CD14-positive monocyte (primary cell): ENCODE results near the gene MRPL36. TPM values are rescaled to one million over a fixed set of nuclear protein-coding genes. Genes with fewer than 3 reads are reported as not detected.

ENCODE experiments used
- DNase-seq, 3 donors: peaks; one replicate each; pipeline ENCODE4 v3.0.0-alpha.2; 2011 to 2022
- H2AFZ ChIP-seq: 2 replicates; pipeline ENCODE4 v1.6.0; 2012; ENCODE audit warnings: mild to moderate bottlenecking, low read depth, low read length, inconsistent platforms; ENCODE audit not compliant: insufficient read depth, poor library complexity, severe bottlenecking
- H3K27ac ChIP-seq, 2 donors: 1 replicate in 1 of 2; 2 replicates in 1 of 2; pipeline ENCODE4 v1.5.1; 2012 to 2013; ENCODE audit warnings: low read length in 2 of 2, control low read depth in 1 of 2, inconsistent platforms in 1 of 2, low read depth in 1 of 2, mild to moderate bottlenecking in 1 of 2
- H3K27me3 ChIP-seq, 2 donors: one replicate each; pipeline versions ENCODE4 v1.6.0 to v1.6.1; 2011 to 2013; ENCODE audit warnings: low read length in 2 of 2; ENCODE audit not compliant: control insufficient read depth in 2 of 2, insufficient read depth in 2 of 2
- H3K36me3 ChIP-seq, 2 donors: replicated peaks in 1 of 2; 1 replicate in 1 of 2; 2 replicates in 1 of 2; pipeline versions ENCODE4 v1.5.1 to v1.6.1; 2012 to 2013; ENCODE audit warnings: low read length in 2 of 2, control low read depth in 1 of 2, inconsistent platforms in 1 of 2, mild to moderate bottlenecking in 1 of 2; ENCODE audit not compliant: insufficient read depth in 2 of 2, control insufficient read depth in 1 of 2
- H3K4me1 ChIP-seq, 2 donors: 1 replicate in 1 of 2; 2 replicates in 1 of 2; pipeline versions ENCODE4 v1.5.1 to v1.6.1; 2012 to 2013; ENCODE audit warnings: low read length in 2 of 2, control low read depth in 1 of 2, inconsistent platforms in 1 of 2, mild to moderate bottlenecking in 1 of 2, moderate library complexity in 1 of 2; ENCODE audit not compliant: insufficient read depth in 2 of 2, control insufficient read depth in 1 of 2
- H3K4me2 ChIP-seq: replicated peaks from 2 replicates; pipeline ENCODE3; 2012; ENCODE audit warnings: low read length, moderate library complexity, mild to moderate bottlenecking; ENCODE audit not compliant: poor library complexity, severe bottlenecking; ENCODE audit errors: extremely low read depth
- H3K4me3 ChIP-seq, 3 experiments: fragments of 200-600 bp in 1 of 3; sonication (generic) in 1 of 3; replicated peaks in 1 of 3; 1 replicate in 2 of 3; 2 replicates in 1 of 3; pipeline ENCODE4 v1.5.1; 2011 to 2013; ENCODE audit warnings: low read length in 3 of 3, mild to moderate bottlenecking in 3 of 3, control low read depth in 2 of 3, low read depth in 2 of 3, inconsistent platforms in 1 of 3, moderate library complexity in 1 of 3
- H3K79me2 ChIP-seq: 2 replicates; pipeline ENCODE4 v1.6.0; 2012; ENCODE audit warnings: mild to moderate bottlenecking, control low read depth, inconsistent platforms, low read length, moderate library complexity; ENCODE audit not compliant: insufficient read depth
- H3K9ac ChIP-seq: 2 replicates; pipeline ENCODE4 v1.6.0; 2017; ENCODE audit warnings: low read length, mild to moderate bottlenecking; ENCODE audit not compliant: insufficient read depth, poor library complexity, severe bottlenecking
- H3K9me3 ChIP-seq, 2 donors: replicated peaks in 1 of 2; 1 replicate in 1 of 2; 2 replicates in 1 of 2; pipeline versions ENCODE4 v1.5.1 to v1.6.1; 2012 to 2013; ENCODE audit warnings: low read length in 2 of 2, control low read depth in 1 of 2; ENCODE audit not compliant: control insufficient read depth in 1 of 2, insufficient read depth in 1 of 2
- H4K20me1 ChIP-seq: 2 replicates; pipeline ENCODE4 v1.6.0; 2012; ENCODE audit warnings: mild to moderate bottlenecking, low read length, control low read depth, moderate library complexity; ENCODE audit not compliant: insufficient read depth
- H3K27ac Mint-ChIP-seq, 7 donors: one replicate each; pipeline ENCODE4 v1.8.0; 2020; ENCODE audit warnings: mild to moderate bottlenecking in 7 of 7, mixed read lengths in 7 of 7, moderate library complexity in 6 of 7, inconsistent platforms in 2 of 7
- H3K27me3 Mint-ChIP-seq, 3 donors: one replicate each; pipeline ENCODE4 v1.8.0; 2021 to 2022; ENCODE audit warnings: low read depth in 3 of 3, mild to moderate bottlenecking in 3 of 3, mixed read lengths in 3 of 3, moderate library complexity in 3 of 3, inconsistent platforms in 1 of 3
- H3K36me3 Mint-ChIP-seq, 2 donors: one replicate each; pipeline ENCODE4 v1.8.0; 2020; ENCODE audit warnings: mixed read lengths in 2 of 2, inconsistent platforms in 1 of 2, mild to moderate bottlenecking in 1 of 2
- H3K4me1 Mint-ChIP-seq: one replicate; pipeline ENCODE4 v1.8.0; 2020; ENCODE audit warnings: mild to moderate bottlenecking, mixed read lengths
- H3K4me3 Mint-ChIP-seq, 2 donors: one replicate each; pipeline ENCODE4 v1.8.0; 2020; ENCODE audit warnings: mild to moderate bottlenecking in 2 of 2, mixed read lengths in 2 of 2, moderate library complexity in 1 of 2
- H3K9me3 Mint-ChIP-seq, 7 donors: one replicate each; pipeline ENCODE4 v1.8.0; 2020 to 2022; ENCODE audit warnings: mixed read lengths in 7 of 7, mild to moderate bottlenecking in 6 of 7, moderate library complexity in 6 of 7, inconsistent platforms in 2 of 7
- WGBS: methylation state at CpG from one replicate; pipeline ENCODE4 v1.1.5; 2013; ENCODE audit warnings: missing lambda C conversion rate; ENCODE audit not compliant: insufficient coverage; 5-methylcytosine and 5-hydroxymethylcytosine counted together
- intact Hi-C, 2 donors: fragments of 100-400 bp; cut with micrococcal nuclease; formaldehyde crosslinking; loops; one replicate each; pipeline versions ENCODE4 v1.15.0 to v1.15.1; 2023
- polyA plus RNA-seq, 3 donors: library from polyadenylated mRNA; depleted of rRNA in 1 of 3; unstranded in 2 of 3; stranded (reverse) in 1 of 3; fragments of 300-500 nt in 2 of 3; fragments of >200 nt in 1 of 3; fragmentation: Illumina TruSeq in 2 of 3; gene quantifications; 1 replicate in 2 of 3; 2 replicates in 1 of 3; pipeline ENCODE4 v1.2.3, GENCODE V29; 2012 to 2021
- TF ChIP-seq, protein P1 (sequence below): fragments of 200-600 bp; IDR thresholded peaks from one replicate; pipeline ENCODE4 v1.8.0; 2022; ENCODE audit warnings: antibody characterized with exemption, mild to moderate bottlenecking

MRPL36 gene
- polyA plus RNA-seq, 3 donors = 17.9 to 81.7 (median 65.9) TPM

DNA sequence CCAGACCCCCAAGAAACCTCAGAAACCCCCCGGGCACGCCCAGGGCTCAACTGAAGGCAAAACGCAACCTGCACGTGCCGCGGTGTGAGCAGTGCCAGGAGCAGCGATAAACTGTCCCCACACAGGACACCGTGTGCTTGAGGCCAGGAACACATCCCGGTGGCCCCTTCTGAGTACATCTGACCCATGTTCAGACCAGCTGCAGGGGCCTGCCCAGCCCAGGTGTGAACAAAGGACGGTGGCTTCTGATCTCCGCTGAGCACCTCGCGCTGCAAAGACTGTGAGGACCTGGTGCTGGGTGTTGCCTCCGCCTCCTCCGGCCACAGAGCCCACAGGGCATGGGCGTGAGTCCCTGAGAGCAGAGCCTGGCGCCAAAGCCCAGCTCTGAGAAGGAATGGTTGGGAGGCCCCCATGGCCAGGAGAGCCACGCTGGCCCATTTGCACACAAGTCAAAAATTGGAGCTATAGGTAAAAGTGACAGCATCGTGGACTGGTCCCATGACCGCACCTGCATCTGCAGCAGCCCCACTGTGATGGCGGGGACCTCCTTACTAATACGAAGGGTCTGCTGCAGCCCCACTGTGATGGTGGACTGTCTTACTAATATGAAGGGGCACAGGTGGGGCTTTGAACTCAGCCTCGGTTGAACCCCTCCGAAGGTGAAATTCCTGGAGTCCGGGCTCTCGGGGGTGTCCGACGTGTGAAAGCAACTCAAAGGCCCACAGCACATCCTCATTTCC lies 33.0 kb upstream of the MRPL36 start:
- Histone ChIP-seq H3K9me3 (no peaks in the 10 kb centered on the region), H3K36me3 (no peaks in the 10 kb centered on the region), H3K27me3 (no peaks in the 10 kb centered on the region), H3K4me2 (no peak overlapping the region), H4K20me1 (no peaks in the 10 kb centered on the region), H3K79me2 (no peaks in the 10 kb centered on the region), H3K4me3 (no peak overlapping the region), H3K4me1 (no peaks in the 10 kb centered on the region), H3K27ac (no peak overlapping the region), H2AFZ (no peak overlapping the region), H3K9ac (no peak overlapping the region)
- peaks cover 12 to 31% (median 16%) of the 10 kb centered on the region in 3 donors for H3K27me3 Mint-ChIP-seq
- intact Hi-C loops = no loop called here
- H3K9me3 Mint-ChIP-seq = peaks cover 0 to 2% (median 0%) of the 10 kb centered on the region in 7 donors
- H3K36me3 Mint-ChIP-seq = no peaks in the 10 kb centered on the region
- TF ChIP-seq, protein P1, sequence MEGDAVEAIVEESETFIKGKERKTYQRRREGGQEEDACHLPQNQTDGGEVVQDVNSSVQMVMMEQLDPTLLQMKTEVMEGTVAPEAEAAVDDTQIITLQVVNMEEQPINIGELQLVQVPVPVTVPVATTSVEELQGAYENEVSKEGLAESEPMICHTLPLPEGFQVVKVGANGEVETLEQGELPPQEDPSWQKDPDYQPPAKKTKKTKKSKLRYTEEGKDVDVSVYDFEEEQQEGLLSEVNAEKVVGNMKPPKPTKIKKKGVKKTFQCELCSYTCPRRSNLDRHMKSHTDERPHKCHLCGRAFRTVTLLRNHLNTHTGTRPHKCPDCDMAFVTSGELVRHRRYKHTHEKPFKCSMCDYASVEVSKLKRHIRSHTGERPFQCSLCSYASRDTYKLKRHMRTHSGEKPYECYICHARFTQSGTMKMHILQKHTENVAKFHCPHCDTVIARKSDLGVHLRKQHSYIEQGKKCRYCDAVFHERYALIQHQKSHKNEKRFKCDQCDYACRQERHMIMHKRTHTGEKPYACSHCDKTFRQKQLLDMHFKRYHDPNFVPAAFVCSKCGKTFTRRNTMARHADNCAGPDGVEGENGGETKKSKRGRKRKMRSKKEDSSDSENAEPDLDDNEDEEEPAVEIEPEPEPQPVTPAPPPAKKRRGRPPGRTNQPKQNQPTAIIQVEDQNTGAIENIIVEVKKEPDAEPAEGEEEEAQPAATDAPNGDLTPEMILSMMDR = no peak
- no peaks in the 10 kb centered on the region for H3K4me1 Mint-ChIP-seq
- H3K4me3 Mint-ChIP-seq = no peak overlapping the region
- no peak for DNase-seq
- H3K27ac Mint-ChIP-seq = no peak overlapping the region
- WGBS = 82% methylated on average over 21 of the region's 28 CpGs

DNA sequence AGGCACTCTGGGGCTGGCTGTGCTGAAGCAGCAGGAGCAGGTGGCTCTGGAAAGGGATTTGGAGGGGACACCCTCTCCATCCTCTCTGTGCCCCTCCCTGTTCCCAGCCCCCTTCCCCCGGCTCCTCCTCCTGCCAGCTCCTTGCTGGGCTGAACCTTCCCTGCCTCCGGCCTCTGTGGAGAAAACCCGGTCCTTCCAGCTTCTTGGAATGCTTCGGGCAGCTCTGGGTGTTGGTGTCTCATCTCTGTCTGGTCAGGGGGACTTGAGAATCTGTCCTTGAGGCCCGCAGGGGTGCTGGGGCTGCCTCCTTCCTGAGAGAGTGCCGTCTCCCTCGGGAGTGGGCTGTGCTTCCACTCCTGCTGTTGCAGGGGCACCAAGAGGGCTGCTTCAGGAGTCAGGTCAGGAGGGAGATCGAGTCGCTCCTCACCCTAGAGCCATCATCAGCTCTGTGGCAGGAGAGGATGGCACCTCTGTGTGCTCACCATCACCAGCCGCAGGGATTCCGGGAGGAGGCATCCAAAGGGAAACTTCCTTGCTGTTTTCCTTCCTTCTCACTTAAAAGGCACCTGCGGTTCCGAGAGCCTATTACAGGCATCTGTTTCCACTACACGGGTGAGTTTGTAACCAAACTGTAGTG lies 32.2 kb upstream of the MRPL36 start:
- 50% methylated on average over 9 of the region's 14 CpGs for WGBS
- H3K27ac ChIP-seq = no peak overlapping the region
- Mint-ChIP-seq H3K27me3 (peaks cover 14 to 31% (median 16%) of the 10 kb centered on the region in 3 donors), H3K4me1 (no peaks in the 10 kb centered on the region), H3K36me3 (no peaks in the 10 kb centered on the region), H3K4me3 (no peak overlapping the region), H3K27ac (no peak overlapping the region), H3K9me3 (peaks cover 0 to 2% (median 0%) of the 10 kb centered on the region in 7 donors)
- H2AFZ ChIP-seq = no peak overlapping the region
- H3K4me1 ChIP-seq = no peaks in the 10 kb centered on the region
- no peak overlapping the region for H3K4me2 ChIP-seq
- no peak for DNase-seq
- no peaks in the 10 kb centered on the region for H4K20me1 ChIP-seq
- no peaks in the 10 kb centered on the region for H3K9me3 ChIP-seq
- H3K36me3 ChIP-seq = no peaks in the 10 kb centered on the region
- no peaks in the 10 kb centered on the region for H3K79me2 ChIP-seq
- no peak overlapping the region for H3K9ac ChIP-seq
- intact Hi-C loops = no loop called here
- TF ChIP-seq, protein P1 = no peak
- H3K4me3 ChIP-seq = no peak overlapping the region
- no peaks in the 10 kb centered on the region for H3K27me3 ChIP-seq
